DMS79 treated with DMSO at 0.1 percent for 48 hours (cell line): ENCODE data around the gene XIRP2.

ENCODE experiments used
- DNase-seq: peaks from one replicate; lab custom pipeline; 2025; lab: John Stamatoyannopoulos, UW

Gene XIRP2

DNA sequence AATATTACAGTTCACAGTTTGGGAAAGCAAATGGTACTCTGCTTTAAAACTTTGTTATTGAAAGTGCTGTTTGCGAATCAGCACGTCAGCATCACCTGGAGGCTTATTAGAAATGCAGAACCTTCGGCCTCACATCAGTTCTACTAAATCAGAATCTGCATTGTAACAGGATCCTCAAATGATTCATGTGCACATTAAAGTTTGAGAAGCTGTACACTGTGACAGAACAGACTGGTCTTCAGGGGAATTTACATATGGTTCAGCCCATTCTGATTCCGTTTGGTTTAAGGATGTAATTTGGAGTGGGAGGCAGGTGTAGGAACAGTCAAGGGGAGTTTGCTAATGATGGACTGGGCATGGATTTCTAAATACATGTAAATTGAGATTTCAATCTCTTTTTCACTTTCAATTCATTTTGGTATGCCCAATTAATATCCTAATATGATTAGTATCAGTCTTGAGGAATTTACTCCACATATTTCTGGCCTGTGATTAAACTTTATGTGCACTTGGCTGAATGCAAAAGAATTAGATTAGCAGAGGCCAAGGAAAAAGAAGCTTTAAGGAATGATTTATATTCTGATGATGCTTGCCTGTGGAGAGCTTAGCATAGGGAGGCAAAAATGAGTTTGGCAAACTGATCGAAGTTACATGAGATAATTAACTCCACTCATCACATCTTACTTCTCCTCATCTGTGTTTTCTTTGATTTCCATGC is 248.8 kb downstream of the XIRP2 start:
- no peak for DNase-seq

DNA sequence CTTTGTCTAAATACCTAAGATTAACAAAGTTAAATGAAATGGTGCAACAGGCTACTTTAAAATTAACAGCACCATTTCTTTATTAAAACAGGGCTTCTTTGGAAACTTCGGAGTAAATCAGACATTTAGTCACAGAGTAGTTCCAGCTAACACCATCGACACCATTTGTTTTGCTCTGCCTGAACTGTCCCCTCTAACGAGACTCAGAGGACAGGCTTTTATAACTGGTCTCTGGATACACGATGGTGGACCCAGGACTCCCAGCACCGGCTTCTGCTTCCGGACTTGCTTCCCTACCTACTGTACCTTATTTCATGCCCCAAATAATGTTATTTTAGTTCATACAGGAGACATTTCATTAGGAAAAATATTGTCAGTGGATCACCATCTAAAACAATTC is 252.1 kb downstream of the XIRP2 start:
- DNase-seq, result no peak

DNA sequence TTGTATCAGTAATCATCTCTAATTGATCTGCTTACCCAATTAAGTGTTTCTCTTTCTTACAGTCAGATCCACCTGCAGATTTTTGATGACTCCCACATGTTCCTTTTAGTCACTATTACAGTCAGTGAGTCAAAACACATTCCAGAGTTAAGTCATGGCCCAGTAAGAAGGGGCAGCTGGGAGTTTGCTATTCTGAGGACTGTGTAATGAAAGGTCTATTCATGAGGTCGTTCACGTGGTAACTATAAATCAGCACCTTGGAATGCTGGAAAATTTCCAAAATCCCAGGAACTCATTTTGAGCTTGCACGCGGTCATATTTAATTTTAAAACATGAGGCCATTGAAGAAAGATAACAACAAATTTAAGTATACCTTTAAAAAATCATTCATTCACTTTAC is 252.5 kb downstream of the XIRP2 start:
- no peak for DNase-seq

GRCh38 chr2:167142554-167142953 is 254.3 kb downstream of the XIRP2 start:
- DNase-seq, result no peak

DNA sequence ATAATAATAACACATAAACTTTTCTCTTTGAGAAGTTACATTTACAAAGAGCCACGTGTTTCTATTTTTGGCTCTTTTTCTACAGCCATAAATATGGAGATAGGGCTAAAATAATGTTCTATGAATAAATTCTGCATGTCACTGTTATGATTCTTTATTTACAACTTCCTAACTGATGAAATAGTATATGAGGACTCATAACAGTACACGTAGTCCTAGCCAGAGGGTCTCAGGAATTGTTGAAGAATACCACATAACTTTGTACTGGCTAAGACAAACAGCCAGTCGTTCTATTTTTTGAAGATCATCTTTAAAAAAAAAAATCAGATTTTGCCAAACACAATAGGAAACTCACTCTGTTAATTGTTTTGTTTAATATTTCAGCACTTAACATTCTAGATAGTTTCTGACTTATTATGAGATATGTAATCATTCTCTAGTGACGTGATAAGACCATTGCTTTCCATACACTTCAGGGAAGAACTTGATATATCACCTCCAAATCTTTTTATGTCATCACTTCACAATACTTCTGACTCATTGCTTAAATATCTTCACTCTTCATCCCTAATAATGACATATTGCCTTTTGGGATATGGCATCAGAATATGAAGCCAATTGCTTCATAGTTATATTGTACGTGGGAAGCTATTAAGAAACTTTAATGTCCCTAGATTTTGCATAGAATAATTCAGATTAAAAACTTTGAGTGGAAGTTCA is 256.1 kb downstream of the XIRP2 start:
- DNase-seq, result no peak

DNA sequence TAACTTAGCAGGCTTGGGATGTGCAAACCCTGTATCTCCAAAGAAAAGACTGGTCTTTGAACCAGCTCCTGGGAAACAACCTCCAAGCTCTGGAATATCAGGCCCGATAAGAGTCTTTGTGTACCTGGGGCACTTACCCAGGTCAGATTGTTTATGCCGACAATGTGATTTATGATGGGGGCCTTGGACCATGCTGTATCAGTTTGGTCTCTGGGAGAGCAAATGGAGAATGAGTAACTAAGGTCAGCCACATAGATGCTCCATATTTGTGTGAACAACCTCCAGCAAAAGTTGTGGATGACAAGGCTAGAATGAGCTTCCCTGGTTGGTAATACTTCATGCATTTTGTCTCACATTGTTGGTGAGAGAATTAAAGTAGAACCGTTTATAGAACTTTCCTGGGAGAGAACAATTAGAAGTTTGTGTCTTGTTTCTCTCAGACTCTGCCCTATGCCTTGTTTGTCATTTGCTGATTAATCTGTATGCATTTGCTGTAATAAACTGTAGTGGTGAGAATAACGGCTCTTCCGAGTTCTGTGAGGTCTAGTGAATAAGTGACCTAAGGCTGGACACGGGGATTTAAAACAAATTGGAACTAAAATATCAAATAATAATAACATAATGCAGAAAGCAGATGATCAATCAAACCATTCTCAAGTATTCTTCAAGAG is 259.1 kb downstream of the XIRP2 start:
- no peak for DNase-seq

GRCh38 chr2:167151894-167152293 is 263.6 kb downstream of the XIRP2 start:
- no peak for DNase-seq

DNA sequence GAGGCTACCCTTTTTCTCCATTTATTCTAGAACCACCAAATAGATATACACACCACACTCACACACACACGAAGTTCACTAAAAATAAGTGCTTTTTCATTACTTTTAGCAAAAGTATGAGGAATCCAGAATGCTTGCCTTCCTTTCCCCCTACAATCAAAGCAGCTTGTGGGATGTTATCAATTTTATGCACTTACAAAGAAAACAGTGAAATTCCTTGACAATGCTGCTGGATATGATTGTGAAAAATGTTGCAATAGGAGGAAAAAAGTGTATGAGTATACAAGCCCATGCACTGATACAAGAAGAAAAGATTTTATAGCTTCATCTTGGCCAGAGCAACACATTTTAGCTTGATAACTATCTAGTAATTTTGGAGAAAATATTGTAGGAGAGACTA is 269.2 kb downstream of the XIRP2 start:
- DNase-seq, result no peak

DNA sequence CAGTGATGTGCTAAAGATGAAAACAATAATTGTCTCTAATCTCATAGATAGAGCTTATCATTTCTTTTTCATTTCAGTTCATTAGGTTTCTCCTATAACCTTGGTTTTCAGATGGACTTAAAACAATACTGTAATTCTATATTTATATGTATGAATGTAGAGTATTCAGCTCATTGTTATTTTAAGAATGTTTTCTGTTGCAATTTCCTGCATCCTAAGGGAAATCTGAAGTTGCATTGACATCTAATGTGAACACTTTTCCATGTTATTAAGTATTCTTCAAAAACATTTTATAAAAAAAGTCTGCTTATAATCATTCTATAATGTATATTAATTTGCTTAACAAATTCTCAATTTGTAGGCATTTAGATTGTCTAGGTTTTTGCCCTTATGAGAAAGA is 288.9 kb downstream of the XIRP2 start:
- no peak for DNase-seq

GRCh38 chr2:167181134-167181533 is 292.9 kb downstream of the XIRP2 start:
- no peak for DNase-seq

GRCh38 chr2:167181688-167182087 is 293.4 kb downstream of the XIRP2 start:
- DNase-seq, result no peak

DNA sequence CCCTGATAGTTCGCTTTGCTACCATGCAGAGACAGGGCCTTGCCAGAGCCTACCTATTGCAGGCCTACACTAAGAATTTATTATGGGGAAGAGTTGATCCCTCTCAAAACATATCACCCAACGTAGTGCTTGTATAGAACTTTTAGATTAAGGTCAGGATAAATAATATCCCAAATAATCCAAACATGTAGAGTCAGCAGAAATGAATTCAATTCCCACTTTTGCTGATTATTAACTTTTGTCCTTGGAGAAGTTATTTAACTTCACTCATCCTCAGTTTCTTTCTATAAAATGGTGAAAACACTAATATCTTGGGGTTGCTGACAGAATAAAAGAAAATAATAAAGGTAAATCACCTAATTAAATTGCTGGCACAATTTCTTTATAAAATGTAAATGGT is 294.1 kb downstream of the XIRP2 start:
- no peak for DNase-seq

- peak; percentile 15 for DNase-seq
Observed at GRCh38 chr2:167183931-167184330, 295.7 kb downstream of the XIRP2 start.

- no peak for DNase-seq
Observed at GRCh38 chr2:167186465-167186864, 298.2 kb downstream of the XIRP2 start.

DNA sequence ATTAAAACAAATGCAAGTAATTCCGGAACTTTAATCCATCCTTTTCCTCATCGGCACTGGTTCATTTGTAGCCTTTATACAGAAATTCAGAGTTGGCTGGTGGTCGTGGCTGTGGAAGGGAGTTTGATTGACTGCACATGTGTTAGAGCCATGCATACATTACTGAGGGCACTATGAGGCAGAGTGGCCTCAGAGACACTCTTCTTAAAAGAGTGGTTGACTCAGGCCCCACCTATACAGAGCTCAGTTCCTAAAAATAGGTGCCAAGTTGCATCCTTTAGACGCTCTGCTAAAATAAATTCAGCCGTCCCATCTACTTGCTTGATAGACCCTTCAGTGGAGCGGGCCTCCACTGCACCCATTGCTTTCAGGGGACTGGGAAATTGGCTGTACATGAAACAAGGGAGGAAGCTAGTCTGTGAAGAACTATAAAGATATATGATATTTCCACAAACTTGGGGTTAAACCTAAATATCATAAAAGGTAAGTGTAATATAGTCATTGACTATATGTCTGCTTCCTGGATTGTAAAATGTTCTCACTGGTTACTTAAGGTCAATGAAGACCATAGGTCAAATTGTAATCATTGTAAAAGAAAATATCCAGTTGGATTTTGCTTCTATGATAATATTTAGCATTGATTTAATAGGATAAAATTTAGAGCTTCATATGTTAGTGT is 298.9 kb downstream of the XIRP2 start:
- DNase-seq, result no peak

DNA sequence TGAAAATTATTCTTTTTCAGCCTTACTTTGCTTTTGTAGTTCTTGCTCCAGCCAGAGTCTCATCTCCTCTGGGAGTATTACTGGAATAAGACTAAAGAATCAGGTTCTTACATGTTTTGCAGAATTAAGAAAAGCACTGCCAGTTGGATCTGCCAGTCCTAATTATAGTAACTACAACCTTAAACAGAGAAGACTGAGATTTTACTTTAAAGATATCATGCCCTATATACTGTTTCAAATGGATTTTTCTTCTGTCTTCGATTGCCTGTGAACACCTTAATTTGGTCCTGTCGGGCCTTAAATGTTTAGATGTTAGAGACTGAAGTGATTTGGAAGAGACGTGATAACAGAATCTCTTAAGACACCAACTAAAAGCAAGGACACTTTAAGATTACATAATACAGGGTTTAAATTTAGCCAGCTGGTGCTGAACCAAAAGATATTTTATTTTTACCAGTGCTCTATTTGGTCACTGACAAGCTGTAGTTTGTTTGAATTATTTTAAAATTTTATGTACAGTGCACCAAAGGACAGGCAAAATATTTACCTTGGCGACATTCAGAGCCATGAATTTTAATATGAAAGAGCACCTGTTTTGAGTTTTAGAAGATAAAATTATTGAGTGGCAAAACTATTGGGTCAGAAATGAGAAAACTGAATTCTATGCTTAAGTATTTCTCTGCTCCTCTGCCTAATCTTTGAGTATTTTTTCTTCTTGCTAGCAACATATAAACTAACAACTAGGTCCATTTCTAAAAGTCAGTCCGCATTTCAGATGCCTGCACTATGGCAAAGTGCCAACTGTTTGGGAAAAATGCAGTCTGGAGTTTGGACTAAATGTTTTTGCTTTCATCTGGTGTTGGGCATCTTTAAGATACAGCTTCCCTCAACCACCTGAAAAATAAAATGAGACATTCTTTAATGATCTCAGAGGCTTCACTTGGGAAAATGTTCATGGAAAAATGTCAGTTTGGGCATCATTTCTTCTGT is 300.0 kb downstream of the XIRP2 start:
- DNase-seq, result no peak

GRCh38 chr2:167190053-167190452 is 301.8 kb downstream of the XIRP2 start:
- DNase-seq, result no peak

DNA sequence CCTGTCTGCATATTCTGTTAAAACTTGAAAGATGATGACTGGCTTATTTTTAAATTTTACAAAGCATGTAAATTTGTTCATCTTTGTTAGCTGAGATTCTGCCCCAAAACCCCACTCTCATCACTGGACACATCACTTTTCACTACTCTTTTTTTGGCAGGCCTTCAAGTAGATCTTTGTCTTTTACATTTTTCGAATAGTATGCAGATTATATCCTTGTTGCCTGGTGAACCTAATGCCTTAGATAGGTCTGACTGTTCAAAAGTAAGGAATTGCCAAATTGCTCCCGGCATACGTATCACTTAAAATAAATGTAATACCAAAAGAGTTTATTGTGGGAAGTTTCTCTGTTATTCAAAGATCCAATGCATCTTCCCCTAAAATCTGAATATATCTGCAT is 303.3 kb downstream of the XIRP2 start:
- DNase-seq, result no peak

DNA sequence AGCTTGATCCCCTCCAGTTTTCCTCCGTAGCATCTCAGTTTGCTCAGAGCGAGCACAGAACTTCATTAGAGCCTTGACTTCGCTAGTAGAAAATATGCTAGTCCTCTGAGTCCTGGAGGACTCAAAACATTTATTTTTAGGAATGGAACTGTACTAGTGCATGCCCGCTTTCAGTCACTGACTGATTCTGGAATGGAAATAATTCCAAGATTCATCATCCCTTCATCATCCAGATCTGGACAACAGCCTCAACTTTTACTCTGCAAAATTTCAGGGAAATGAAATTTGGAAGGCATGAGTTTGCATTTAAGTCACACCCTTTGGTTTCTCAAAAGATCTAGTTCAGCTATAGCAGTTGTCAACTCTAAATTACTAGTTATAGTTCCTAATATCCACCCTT is 304.6 kb downstream of the XIRP2 start:
- no peak for DNase-seq

DNA sequence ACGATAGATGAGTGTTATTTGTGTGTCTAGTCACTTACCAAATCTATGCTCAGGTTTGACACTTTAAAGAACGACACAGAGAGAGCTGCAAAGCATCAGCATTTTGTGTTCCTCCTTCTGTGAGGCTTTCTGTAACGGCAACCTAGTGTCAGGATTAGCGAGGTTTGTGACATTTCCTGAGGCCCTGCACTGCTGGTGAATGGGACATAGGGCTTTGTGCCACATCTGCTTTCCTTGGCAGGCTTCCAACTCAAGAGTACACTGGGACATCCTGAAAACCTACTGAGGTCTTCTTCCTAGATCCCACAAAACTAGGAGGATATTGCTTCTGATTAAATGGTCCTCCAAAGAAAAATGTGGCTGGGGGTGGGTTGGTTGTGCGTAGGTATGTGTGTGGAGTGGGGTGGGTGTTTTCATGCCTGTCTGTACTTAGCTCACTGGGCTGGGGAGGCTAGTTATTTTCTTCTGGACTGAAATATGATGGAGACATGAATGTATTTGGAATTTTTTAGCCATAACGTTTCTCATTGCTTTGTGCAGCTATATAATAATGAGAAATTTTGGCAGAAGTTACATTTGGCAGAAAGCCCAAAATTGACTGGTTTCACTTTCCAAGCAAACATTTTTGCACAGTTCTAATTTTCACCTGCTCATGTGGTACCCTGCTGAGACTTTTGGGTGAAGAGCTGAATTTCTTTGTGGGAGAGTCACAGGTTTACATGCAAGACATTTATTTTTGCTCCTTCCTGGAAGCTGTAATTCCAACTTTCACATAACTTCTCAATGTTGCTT is 308.4 kb downstream of the XIRP2 start:
- DNase-seq, result peak; percentile 75

DNA sequence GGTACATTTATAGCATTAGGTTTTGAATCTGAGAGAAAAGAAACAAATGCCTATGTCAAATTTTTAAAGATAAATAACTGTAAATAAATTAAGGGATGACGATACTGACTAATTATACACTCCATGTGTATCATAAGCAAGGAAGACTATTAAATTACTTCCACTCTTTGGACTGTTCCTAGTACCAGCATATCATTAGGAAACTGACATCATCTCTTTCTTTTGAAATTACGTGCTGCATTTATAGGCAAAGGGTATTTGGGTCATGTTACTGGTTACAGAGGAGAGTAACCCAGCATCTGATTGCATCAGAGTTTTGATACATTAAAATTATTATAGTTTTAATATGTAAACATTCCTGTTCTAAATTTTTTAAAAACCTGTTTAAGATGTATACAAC is 309.7 kb downstream of the XIRP2 start:
- DNase-seq, result no peak
